HepG2 (cell line): ENCODE results near the gene WIZ. TPM values are rescaled to one million over a fixed set of nuclear protein-coding genes. Genes with fewer than 3 reads are reported as not detected.

Experiments used
- GATAD1 ChIP-seq: IDR thresholded peaks from 2 replicates; pipeline ENCODE4 v1.6.1; 2016; ENCODE audit warnings: missing genetic modification reagents, missing compliant biosample characterization
- ISL2 ChIP-seq: sonication (generic); formaldehyde crosslinking; IDR thresholded peaks from 2 replicates; pipeline ENCODE4 v1.5.0; 2020; ENCODE audit warnings: missing genetic modification reagents
- JARID2 ChIP-seq: sonication (generic); formaldehyde crosslinking; IDR thresholded peaks from 2 replicates; pipeline ENCODE4 v1.8.1; 2023; ENCODE audit warnings: missing genetic modification reagents, inconsistent platforms; ENCODE audit not compliant: insufficient replicate concordance
- PHF8 ChIP-seq: sonication (generic); formaldehyde crosslinking; IDR thresholded peaks from 2 replicates; pipeline ENCODE4 v1.5.0; 2020; ENCODE audit warnings: missing genetic modification reagents
- POLR2AphosphoS2 ChIP-seq: IDR thresholded peaks from 2 replicates; pipeline ENCODE4 v1.6.1; 2011; ENCODE audit warnings: low read depth, low read length, improper control_type of control experiment
- ZFP91 ChIP-seq: sonication (generic); formaldehyde crosslinking; IDR thresholded peaks from 2 replicates; pipeline ENCODE4 v1.9.0; 2022; ENCODE audit warnings: missing genetic modification reagents, mild to moderate bottlenecking, borderline replicate concordance
- ZNF256 ChIP-seq: sonication (generic); formaldehyde crosslinking; conservative IDR thresholded peaks from 2 replicates; pipeline ENCODE4 v1.4.0; 2020; ENCODE audit warnings: missing genetic modification reagents
- ZNF274 ChIP-seq: sonication (generic); formaldehyde crosslinking; IDR thresholded peaks from 2 replicates; pipeline ENCODE4 v1.5.1; 2020; ENCODE audit warnings: mild to moderate bottlenecking, missing genetic modification reagents
- ZNF468 ChIP-seq: sonication (generic); formaldehyde crosslinking; IDR thresholded peaks from 2 replicates; pipeline ENCODE4 v1.8.0; 2022; ENCODE audit warnings: mild to moderate bottlenecking, moderate library complexity, missing genetic modification reagents
- ZNF687 ChIP-seq: sonication (generic); formaldehyde crosslinking; IDR thresholded peaks from 2 replicates; pipeline ENCODE4 v1.5.1; 2020; ENCODE audit warnings: mild to moderate bottlenecking, missing genetic modification reagents, moderate library complexity
- ZSCAN20 ChIP-seq: sonication (generic); formaldehyde crosslinking; IDR thresholded peaks from 2 replicates; pipeline ENCODE4 v1.4.0; 2020; ENCODE audit warnings: missing genetic modification reagents, mild to moderate bottlenecking, borderline replicate concordance
- polyA plus RNA-seq, 8 experiments: library from polyadenylated mRNA; depleted of rRNA in 3 of 8; stranded (reverse) in 7 of 8; unstranded in 1 of 8; fragments of >200 nt; fragmentation: Illumina TruSeq in 4 of 8; extraction: Trizol in 4 of 8; gene quantifications; 2 replicates each; pipeline versions ENCODE4 v1.2.1 to v1.2.3, GENCODE V29; 2011 to 2016; ENCODE audit warnings: low read depth in 4 of 8, missing spikeins in 1 of 8, mixed read lengths in 1 of 8; ENCODE audit not compliant: insufficient read depth in 1 of 8
- total RNA-seq, 5 experiments: library from RNA; depleted of rRNA; stranded (reverse); fragments of >200 nt; fragmentation: Illumina TruSeq; extraction: Trizol; gene quantifications; 2 replicates each; pipeline ENCODE4 v1.2.3, GENCODE V29; 2016; ENCODE audit warnings: low read depth in 1 of 5
- TF ChIP-seq, protein P1 (sequence below): sonication (generic); formaldehyde crosslinking; IDR thresholded peaks from 2 replicates; pipeline ENCODE4 v1.8.1; 2023; ENCODE audit warnings: missing genetic modification reagents, inconsistent platforms, borderline replicate concordance
- TF ChIP-seq, protein P2 (sequence below): sonication (generic); formaldehyde crosslinking; conservative IDR thresholded peaks from 2 replicates; pipeline ENCODE4 v1.4.0; 2020; ENCODE audit warnings: missing genetic modification reagents

The WIZ gene
- total and polyA plus RNA-seq, 2 of the 13 experiments (the other 11 are each of a cell fraction or from before 2014, with no cell fraction given): 4.7 to 4.8 TPM

DNA sequence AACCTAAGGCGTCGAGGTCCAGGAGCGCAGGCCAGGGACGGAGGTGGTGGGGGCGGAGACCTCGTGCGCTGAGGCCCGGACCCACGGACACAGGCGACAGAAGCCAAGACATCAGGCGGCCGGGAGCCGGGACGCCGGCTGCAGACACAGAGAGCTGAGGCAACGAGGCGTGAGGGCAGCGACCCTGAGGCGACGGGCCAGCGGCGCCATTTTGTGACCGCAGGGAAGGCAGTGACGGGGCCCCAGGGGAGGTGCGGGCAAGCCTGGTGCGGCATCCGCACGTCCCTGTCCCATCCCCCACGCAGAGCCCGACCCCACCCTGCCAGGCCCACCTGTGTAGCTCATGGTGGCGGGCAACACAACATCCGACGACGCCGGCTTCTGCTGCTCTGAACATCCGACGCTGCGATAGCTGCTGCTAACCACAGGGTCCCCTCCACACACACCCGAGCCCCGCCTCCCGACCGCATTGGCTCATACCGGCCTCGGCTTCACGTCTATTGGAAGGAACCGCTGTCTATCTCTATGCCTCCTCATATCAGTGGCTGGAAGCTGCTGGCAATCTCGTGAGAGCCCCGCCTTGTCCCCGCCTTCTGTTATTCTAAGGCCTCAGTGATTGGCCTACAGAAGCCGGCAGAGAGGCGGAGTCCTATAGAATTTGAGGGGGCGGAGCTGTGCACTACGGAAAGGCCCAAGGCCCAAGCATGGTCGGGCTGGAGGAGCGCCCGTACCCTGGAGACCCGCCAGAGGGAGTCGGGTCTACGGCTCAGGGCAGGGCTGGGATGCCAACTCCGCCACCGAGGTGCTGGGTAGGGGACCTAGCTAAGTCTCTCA lies 31.0 kb downstream of the WIZ start, which contains the start of gene AKAP8L (continued):
- TF ChIP-seq JARID2 (CRISPR knock-in tag) (no peak), ZSCAN20 (CRISPR knock-in tag) (peak; percentile 68; the same call in 1 of the 2 replicates), ZNF256 (CRISPR knock-in tag) (peak; percentile 18; the same call in 1 of the 2 replicates), PHF8 (CRISPR knock-in tag) (peak; percentile 90), ZNF468 (CRISPR knock-in tag) (0 out of 2 replicates have a peak, but pooled peaks have one; percentile 69), POLR2AphosphoS2 (peak; percentile 92), ZNF687 (CRISPR knock-in tag) (peak; percentile 87), ISL2 (CRISPR knock-in tag) (peak; percentile 77), ZFP91 (CRISPR knock-in tag) (peak; percentile 90; the same call in 1 of the 2 replicates), ZNF274 (CRISPR knock-in tag) (peak; percentile 82; the same call in 1 of the 2 replicates), GATAD1 (CRISPR knock-in tag) (peak; percentile 78)
- TF ChIP-seq, protein P1, sequence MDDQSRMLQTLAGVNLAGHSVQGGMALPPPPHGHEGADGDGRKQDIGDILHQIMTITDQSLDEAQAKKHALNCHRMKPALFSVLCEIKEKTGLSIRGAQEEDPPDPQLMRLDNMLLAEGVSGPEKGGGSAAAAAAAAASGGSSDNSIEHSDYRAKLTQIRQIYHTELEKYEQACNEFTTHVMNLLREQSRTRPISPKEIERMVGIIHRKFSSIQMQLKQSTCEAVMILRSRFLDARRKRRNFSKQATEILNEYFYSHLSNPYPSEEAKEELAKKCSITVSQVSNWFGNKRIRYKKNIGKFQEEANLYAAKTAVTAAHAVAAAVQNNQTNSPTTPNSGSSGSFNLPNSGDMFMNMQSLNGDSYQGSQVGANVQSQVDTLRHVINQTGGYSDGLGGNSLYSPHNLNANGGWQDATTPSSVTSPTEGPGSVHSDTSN (CRISPR knock-in tag): peak; percentile 97
- TF ChIP-seq, protein P2, sequence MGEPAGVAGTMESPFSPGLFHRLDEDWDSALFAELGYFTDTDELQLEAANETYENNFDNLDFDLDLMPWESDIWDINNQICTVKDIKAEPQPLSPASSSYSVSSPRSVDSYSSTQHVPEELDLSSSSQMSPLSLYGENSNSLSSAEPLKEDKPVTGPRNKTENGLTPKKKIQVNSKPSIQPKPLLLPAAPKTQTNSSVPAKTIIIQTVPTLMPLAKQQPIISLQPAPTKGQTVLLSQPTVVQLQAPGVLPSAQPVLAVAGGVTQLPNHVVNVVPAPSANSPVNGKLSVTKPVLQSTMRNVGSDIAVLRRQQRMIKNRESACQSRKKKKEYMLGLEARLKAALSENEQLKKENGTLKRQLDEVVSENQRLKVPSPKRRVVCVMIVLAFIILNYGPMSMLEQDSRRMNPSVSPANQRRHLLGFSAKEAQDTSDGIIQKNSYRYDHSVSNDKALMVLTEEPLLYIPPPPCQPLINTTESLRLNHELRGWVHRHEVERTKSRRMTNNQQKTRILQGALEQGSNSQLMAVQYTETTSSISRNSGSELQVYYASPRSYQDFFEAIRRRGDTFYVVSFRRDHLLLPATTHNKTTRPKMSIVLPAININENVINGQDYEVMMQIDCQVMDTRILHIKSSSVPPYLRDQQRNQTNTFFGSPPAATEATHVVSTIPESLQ (CRISPR knock-in tag): no peak
